AG04449 (cell line): ENCODE measurements around the gene PIEZO2.

ENCODE experiments used
- CTCF ChIA-PET: fragments of 350-600 bp; formaldehyde crosslinking; extraction: SDS; loops from one replicate; lab custom pipeline; 2021; ENCODE audit warnings: antibody characterized with exemption; lab: Yijun Ruan, JAX
- POLR2A ChIA-PET: fragments of 400-600, 350-600 bp; formaldehyde crosslinking; extraction: SDS; loops from one replicate; lab custom pipeline; 2020; ENCODE audit warnings: antibody characterized with exemption, inconsistent platforms; lab: Yijun Ruan, JAX
- DNase-seq: peaks from one replicate; pipeline ENCODE4 v3.0.0-alpha.2; 2010; ENCODE audit warnings: low read depth, low spot score
- H3K4me3 ChIP-seq: 2 replicates; pipeline ENCODE4 v1.5.1; 2011; ENCODE audit warnings: low read depth, mild to moderate bottlenecking, control low read depth, low read length
- CTCF ChIP-seq: IDR thresholded peaks from one replicate; pipeline ENCODE4 v1.5.1; 2011; ENCODE audit warnings: mild to moderate bottlenecking, moderate library complexity, low read length, control low read depth, inconsistent platforms; ENCODE audit not compliant: insufficient read depth; ENCODE audit errors: missing control alignments

The PIEZO2 gene

DNA sequence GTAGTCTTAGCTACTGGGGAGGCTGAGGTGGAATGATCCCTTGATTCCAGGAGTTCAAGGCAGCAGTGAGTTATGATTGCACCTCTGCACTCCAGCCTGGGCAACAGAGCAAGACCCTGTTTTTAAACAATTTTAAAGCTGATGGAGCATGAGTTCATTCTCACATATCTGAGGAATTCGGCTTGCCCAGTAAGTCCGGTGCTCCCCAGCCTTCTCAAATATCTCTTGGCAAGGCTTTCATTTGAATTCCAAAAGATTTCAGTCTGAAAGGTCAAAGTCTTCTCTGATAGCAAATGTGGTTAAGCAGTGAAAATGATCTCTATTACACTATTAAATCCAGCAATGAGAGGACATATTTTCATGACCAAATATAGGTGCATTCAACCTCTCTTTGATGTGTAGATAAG, 27.9 kb downstream of the PIEZO2 start:
- POLR2A ChIA-PET: no interaction called here
- CTCF ChIA-PET: interaction anchor here (0.7 to 1.0 kb wide), 2 partner anchors 31 to 432 kb away, joined by 3 read pairs; no protein-coding TSS in a partner anchor
- TF ChIP-seq CTCF: no peak

GRCh38 chr18:11119959-11120587, 29.3 kb downstream of the PIEZO2 start:
- no peak for DNase-seq
- no peak for TF ChIP-seq CTCF
- no peak overlapping the region for H3K4me3 ChIP-seq
- ChIA-PET POLR2A (no interaction called here), CTCF (no interaction called here)

More for the DNA sequence above, 27.9 kb downstream of the PIEZO2 start:
- H3K4me3 ChIP-seq: no peak overlapping the region
- DNase-seq: no peak

- DNase-seq: no peak
- no peak for TF ChIP-seq CTCF
- no peak overlapping the region for H3K4me3 ChIP-seq
- CTCF ChIA-PET: no interaction called here
- POLR2A ChIA-PET: no interaction called here
These were observed 29.8 kb downstream of the PIEZO2 start for GRCh38 chr18:11119550-11119949.

GRCh38 chr18:11118051-11118766, 31.2 kb downstream of the PIEZO2 start:
- TF ChIP-seq CTCF: no peak
- DNase-seq: no peak
- no peak overlapping the region for H3K4me3 ChIP-seq
- CTCF ChIA-PET: interaction anchor here (0.9 to 1.0 kb wide), 2 partner anchors 9 to 36 kb away, joined by 3 read pairs; no protein-coding TSS in a partner anchor
- POLR2A ChIA-PET: no interaction called here

GRCh38 chr18:11115276-11115675, 34.1 kb downstream of the PIEZO2 start:
- DNase-seq: no peak
- ChIA-PET POLR2A (no interaction called here), CTCF (interaction anchor here (1.1 to 1.6 kb wide), 3 partner anchors 22 to 438 kb away, joined by 4 to 7 read pairs (median 4); no protein-coding TSS in a partner anchor)
- TF ChIP-seq CTCF: no peak
- H3K4me3 ChIP-seq: no peak overlapping the region

DNA sequence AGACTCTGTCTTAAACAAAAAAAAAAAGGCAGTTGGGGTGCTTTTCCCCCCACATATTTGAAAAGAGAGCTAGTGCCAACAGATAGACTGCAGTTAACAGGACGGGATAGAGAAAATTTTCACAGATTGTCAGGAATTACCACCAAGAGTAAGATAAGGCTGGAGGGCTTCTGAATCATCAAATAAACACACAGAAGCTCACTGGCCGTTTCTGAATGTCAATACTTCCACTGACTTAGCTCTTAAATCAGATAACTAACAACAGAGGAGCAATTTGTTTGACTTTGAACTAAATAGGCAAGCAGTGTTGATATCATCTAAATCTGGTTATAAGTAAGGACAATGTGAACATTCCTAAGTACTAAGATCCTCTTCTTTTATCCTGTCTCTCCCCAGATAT, 34.7 kb downstream of the PIEZO2 start:
- DNase-seq: no peak
- TF ChIP-seq CTCF: no peak
- ChIA-PET POLR2A (no interaction called here), CTCF (interaction anchor here (0.8 to 1.6 kb wide), 3 partner anchors 18 to 263 kb away, joined by 3 to 7 read pairs (median 4); no protein-coding TSS in a partner anchor)
- H3K4me3 ChIP-seq: no peak overlapping the region
